H9 (cell line): ENCODE measurements around the gene SLC22A15. TPM values are rescaled to one million over a fixed set of nuclear protein-coding genes. Genes with fewer than 3 reads are reported as not detected.

Experiments used
- DNase-seq: peaks from one replicate; pipeline ENCODE4 v3.0.0-alpha.2; 2017
- H2AFZ ChIP-seq: one replicate; pipeline ENCODE4 v1.6.1; 2013; ENCODE audit warnings: mild to moderate bottlenecking, low read length, control low read depth, moderate library complexity
- H2AK5ac ChIP-seq: 2 replicates; pipeline ENCODE4 v1.6.1; 2013; ENCODE audit warnings: low read length, control low read depth, mixed read lengths; ENCODE audit not compliant: insufficient read length
- H2BK120ac ChIP-seq: one replicate; pipeline ENCODE4 v1.6.1; 2013; ENCODE audit warnings: low read depth, mild to moderate bottlenecking, low read length, control low read depth, inconsistent platforms; ENCODE audit not compliant: poor library complexity, severe bottlenecking
- H2BK12ac ChIP-seq: 2 replicates; pipeline ENCODE4 v1.6.1; 2013; ENCODE audit warnings: low read length, control low read depth, mixed read lengths, low read depth; ENCODE audit not compliant: insufficient read length
- H2BK15ac ChIP-seq: 2 replicates; pipeline ENCODE4 v1.6.1; 2013; ENCODE audit warnings: low read depth, low read length, control low read depth
- H2BK20ac ChIP-seq: one replicate; pipeline ENCODE4 v1.6.1; 2013; ENCODE audit warnings: low read depth, mild to moderate bottlenecking, low read length, control low read depth, inconsistent platforms; ENCODE audit not compliant: poor library complexity, severe bottlenecking
- H2BK5ac ChIP-seq: 2 replicates; pipeline ENCODE4 v1.6.1; 2013; ENCODE audit warnings: low read length, control low read depth, mixed read lengths; ENCODE audit not compliant: insufficient read length
- H3K14ac ChIP-seq: 2 replicates; pipeline ENCODE4 v1.6.1; 2013; ENCODE audit warnings: low read length, control low read depth; ENCODE audit not compliant: insufficient read depth
- H3K18ac ChIP-seq: 2 replicates; pipeline ENCODE4 v1.6.1; 2013; ENCODE audit warnings: low read depth, mild to moderate bottlenecking, mixed read lengths, low read length, control low read depth; ENCODE audit not compliant: insufficient read length
- H3K23ac ChIP-seq: 2 replicates; pipeline ENCODE4 v1.6.1; 2013; ENCODE audit warnings: low read length, control low read depth, mixed read lengths, low read depth; ENCODE audit not compliant: insufficient read length
- H3K23me2 ChIP-seq: 2 replicates; pipeline ENCODE4 v1.6.1; 2013; ENCODE audit warnings: low read depth, mild to moderate bottlenecking, mixed read lengths, low read length, control low read depth; ENCODE audit not compliant: insufficient read length, poor library complexity, severe bottlenecking
- H3K27ac ChIP-seq: 2 replicates; pipeline ENCODE4 v1.5.1; 2013; ENCODE audit warnings: low read length, control low read depth, mixed read lengths, low read depth; ENCODE audit not compliant: insufficient read length
- H3K27me3 ChIP-seq: 2 replicates; pipeline ENCODE4 v1.6.1; 2013; ENCODE audit warnings: low read length, control low read depth, inconsistent platforms; ENCODE audit not compliant: insufficient read depth
- H3K4ac ChIP-seq: 2 replicates; pipeline ENCODE4 v1.6.1; 2013; ENCODE audit warnings: low read depth, mild to moderate bottlenecking, control low read depth, inconsistent platforms, low read length, moderate library complexity
- H3K4me1 ChIP-seq: 2 replicates; pipeline ENCODE4 v1.6.1; 2013; ENCODE audit warnings: low read length, control low read depth, inconsistent platforms; ENCODE audit not compliant: insufficient read depth
- H3K4me2 ChIP-seq: 2 replicates; pipeline ENCODE4 v1.6.1; 2013; ENCODE audit warnings: low read length, control low read depth, mixed read lengths; ENCODE audit not compliant: insufficient read length, insufficient read depth
- H3K56ac ChIP-seq: 2 replicates; pipeline ENCODE4 v1.6.1; 2013; ENCODE audit warnings: low read depth, mild to moderate bottlenecking, mixed read lengths, low read length, control low read depth; ENCODE audit not compliant: insufficient read length
- H3K79me1 ChIP-seq: 2 replicates; pipeline ENCODE4 v1.6.1; 2013; ENCODE audit warnings: low read depth, mild to moderate bottlenecking, moderate library complexity, low read length, control low read depth, inconsistent platforms; ENCODE audit not compliant: insufficient read depth, poor library complexity, severe bottlenecking
- H3K79me2 ChIP-seq: 2 replicates; pipeline ENCODE4 v1.6.1; 2013; ENCODE audit warnings: low read length, control low read depth, inconsistent platforms; ENCODE audit not compliant: insufficient read depth
- H3K9ac ChIP-seq: 2 replicates; pipeline ENCODE4 v1.6.1; 2013; ENCODE audit warnings: low read length, control low read depth, mixed read lengths; ENCODE audit not compliant: insufficient read length; ENCODE audit errors: extremely low read depth
- H3K9me3 ChIP-seq: one replicate; pipeline ENCODE4 v1.6.1; 2013; ENCODE audit warnings: low read depth, low read length, inconsistent platforms; ENCODE audit not compliant: control insufficient read depth
- H3T11ph ChIP-seq: one replicate; pipeline ENCODE4 v1.6.1; 2013; ENCODE audit warnings: mild to moderate bottlenecking, low read length, control low read depth, inconsistent platforms
- H4K20me1 ChIP-seq: one replicate; pipeline ENCODE4 v1.6.1; 2013; ENCODE audit not compliant: control insufficient read depth, insufficient read length, insufficient read depth
- H4K5ac ChIP-seq: 2 replicates; pipeline ENCODE4 v1.6.1; 2013; ENCODE audit warnings: low read depth, mild to moderate bottlenecking, mixed read lengths, low read length, control low read depth; ENCODE audit not compliant: insufficient read length
- H4K8ac ChIP-seq: replicated peaks from 2 replicates; pipeline ENCODE4 v1.6.1; 2013; ENCODE audit warnings: low read length, control low read depth, mixed read lengths, low read depth; ENCODE audit not compliant: insufficient read length
- H4K91ac ChIP-seq: 2 replicates; pipeline ENCODE4 v1.6.1; 2013; ENCODE audit warnings: low read depth, mild to moderate bottlenecking, moderate library complexity, mixed read lengths, low read length, control low read depth; ENCODE audit not compliant: insufficient read length
- H3K27ac Mint-ChIP-seq, 3 experiments: 2 replicates in 2 of 3; 3 replicates in 1 of 3; pipeline ENCODE4 v1.8.0; 2020 to 2021; ENCODE audit warnings: mixed read lengths in 3 of 3, mild to moderate bottlenecking in 1 of 3, moderate library complexity in 1 of 3
- H3K27me3 Mint-ChIP-seq: 2 replicates; pipeline ENCODE4 v1.8.0; 2021; ENCODE audit warnings: low read depth, mild to moderate bottlenecking, moderate library complexity, mixed read lengths
- H3K36me3 Mint-ChIP-seq, 3 experiments: 2 replicates in 2 of 3; 3 replicates in 1 of 3; pipeline ENCODE4 v1.8.0; 2020 to 2021; ENCODE audit warnings: low read depth in 3 of 3, mixed read lengths in 3 of 3; ENCODE audit not compliant: insufficient read depth in 1 of 3
- H3K4me1 Mint-ChIP-seq, 2 experiments: 2 replicates each; pipeline ENCODE4 v1.8.0; 2020; ENCODE audit warnings: mixed read lengths in 2 of 2
- H3K4me3 Mint-ChIP-seq, 2 experiments: 2 replicates in 1 of 2; 3 replicates in 1 of 2; pipeline ENCODE4 v1.8.0; 2020 to 2021; ENCODE audit warnings: mild to moderate bottlenecking in 2 of 2, mixed read lengths in 2 of 2, moderate library complexity in 1 of 2
- H3K9me3 Mint-ChIP-seq, 2 experiments: 2 replicates in 1 of 2; 3 replicates in 1 of 2; pipeline ENCODE4 v1.8.0; 2020; ENCODE audit warnings: mild to moderate bottlenecking in 2 of 2, mixed read lengths in 2 of 2, moderate library complexity in 1 of 2
- CTCF ChIP-seq: fragments of 200-600 bp; sonication (generic); conservative IDR thresholded peaks from 3 replicates; pipeline ENCODE4 v1.8.0; 2021; ENCODE audit warnings: antibody characterized with exemption, mild to moderate bottlenecking
- WGBS: extraction: QIAGEN DNeasy Blood & Tissue Kit; methylation state at CpG from one replicate; pipeline ENCODE4 v1.1.7; 2013; ENCODE audit warnings: missing lambda C conversion rate, low lambda C conversion rate, mixed read lengths; ENCODE audit not compliant: insufficient read length; ENCODE audit errors: extremely low coverage; 5-methylcytosine and 5-hydroxymethylcytosine counted together
- total RNA-seq: library from RNA; stranded (reverse); gene quantifications from 2 replicates; pipeline ENCODE4 v1.2.1, GENCODE V29; 2021

Gene SLC22A15
- total RNA-seq, 1 experiment from 2014 or later: 3.2 TPM

GRCh38 chr1:116031302-116031835 is 55.1 kb downstream of the SLC22A15 start:
- Histone ChIP-seq H2AK5ac (no peak overlapping the region), H4K8ac (no peak overlapping the region), H3K4ac (no peak overlapping the region), H4K91ac (no peak overlapping the region), H2BK20ac (no peak overlapping the region), H3K79me1 (no peaks in the 10 kb centered on the region), H3T11ph (no peak overlapping the region), H4K20me1 (no peaks in the 10 kb centered on the region), H2AFZ (no peak overlapping the region), H3K4me2 (no peak overlapping the region), H3K9ac (no peak overlapping the region), H3K56ac (no peak overlapping the region), H3K27me3 (no peaks in the 10 kb centered on the region), H3K14ac (no peak overlapping the region), H3K27ac (no peak overlapping the region), H3K79me2 (no peaks in the 10 kb centered on the region), H2BK5ac (no peak overlapping the region), H2BK15ac (no peak overlapping the region), H3K18ac (no peak overlapping the region), H3K9me3 (no peaks in the 10 kb centered on the region), H4K5ac (no peak overlapping the region), H3K23ac (no peak overlapping the region), H3K4me1 (no peaks in the 10 kb centered on the region), H3K23me2 (no peaks in the 10 kb centered on the region), H2BK12ac (no peak overlapping the region), H2BK120ac (no peak overlapping the region)
- no peak for TF ChIP-seq CTCF
- Mint-ChIP-seq H3K4me1 (peaks cover 3 to 20% of the 10 kb centered on the region in 2 experiments), H3K27me3 (no peaks in the 10 kb centered on the region), H3K27ac (peak overlapping the region in 2 of 3 experiments; percentile 23 to 51; a peak in 1 of 7 replicates), H3K4me3 (no peak overlapping the region), H3K9me3 (no peaks in the 10 kb centered on the region), H3K36me3 (peaks cover 0 to 6% (median 1%) of the 10 kb centered on the region in 3 experiments; a peak in 2 of 7 replicates)
- no peak for DNase-seq
- no CpG with 5 or more reads among the region's 13 CpGs for WGBS
